Gastrocnemius medialis (tissue), 4 donors: ENCODE measurements around the gene SLC16A1. TPM values are rescaled to one million over a fixed set of nuclear protein-coding genes. Genes with fewer than 3 reads are reported as not detected.
"Not testable (repeated sequence)": the region's sequence is repeated elsewhere in the genome, so short reads cannot be mapped to it uniquely, and the experiment has no call there.

Experiments
- ATAC-seq, 2 donors: fragments of 150-250 bp; one replicate each; pipeline ENCODE4 v1.9.1; 2016
- DNase-seq, 2 donors: peaks; one replicate each; pipeline ENCODE4 v3.0.0-alpha.2; 2019
- H3K27ac ChIP-seq, 4 donors: fragments of 200-600 bp; sonication (generic); 1 replicate in 1 of 4; 2 replicates in 3 of 4; pipeline ENCODE4 v1.5.1; 2016 to 2018; ENCODE audit warnings: mild to moderate bottlenecking in 2 of 4, moderate library complexity in 1 of 4
- H3K27me3 ChIP-seq, 3 donors: fragments of 200-600 bp; sonication (generic) in 2 of 3; 1 replicate in 1 of 3; 2 replicates in 2 of 3; pipeline versions ENCODE4 v1.5.1 to v1.6.0; 2016 to 2019; ENCODE audit warnings: mild to moderate bottlenecking in 1 of 3, moderate library complexity in 1 of 3
- H3K36me3 ChIP-seq, 2 donors: fragments of 200-600 bp; sonication (generic) in 1 of 2; one replicate each; pipeline ENCODE4 v1.5.1; 2017 to 2018
- H3K4me1 ChIP-seq, 2 donors: fragments of 200-600 bp; sonication (generic) in 1 of 2; one replicate each; pipeline ENCODE4 v1.5.1; 2016 to 2017; ENCODE audit warnings: mild to moderate bottlenecking in 2 of 2
- H3K4me3 ChIP-seq, 4 donors: fragments of 200-600 bp; sonication (generic) in 3 of 4; 1 replicate in 1 of 4; 2 replicates in 3 of 4; pipeline ENCODE4 v1.5.1; 2016 to 2019; ENCODE audit warnings: mild to moderate bottlenecking in 2 of 4
- H3K9me3 ChIP-seq, 3 donors: fragments of 200-600 bp; sonication (generic) in 2 of 3; 1 replicate in 1 of 3; 2 replicates in 2 of 3; pipeline ENCODE4 v1.5.1; 2016 to 2019
- CTCF ChIP-seq, 5 experiments: fragments of 450-650 bp in 3 of 5; fragments of 200-600 bp in 2 of 5; sonication (generic) in 2 of 5; IDR thresholded peaks in 4 of 5; conservative IDR thresholded peaks in 1 of 5; 1 replicate in 4 of 5; 2 replicates in 1 of 5; pipeline ENCODE4 v1.5.1; 2016 to 2019; ENCODE audit warnings: antibody characterized with exemption in 5 of 5, mild to moderate bottlenecking in 3 of 5, moderate library complexity in 3 of 5
- POLR2A ChIP-seq, 2 donors: fragments of 450-650 bp; IDR thresholded peaks; one replicate each; pipeline ENCODE4 v1.6.1; 2017; ENCODE audit warnings: antibody characterized with exemption in 2 of 2, mild to moderate bottlenecking in 2 of 2, moderate library complexity in 2 of 2
- in situ Hi-C, 4 donors: fragments of 200-750 bp; cut with MboI; loops; one replicate each; pipeline versions ENCODE4 v1.15.0 to v1.8.0; 2017; ENCODE audit warnings: low sequenced_read_pairs in 4 of 4
- intact Hi-C: fragments of 100-400 bp; cut with DNase I; formaldehyde crosslinking; loops from one replicate; pipeline ENCODE4 v1.15.1; 2023; ENCODE audit warnings: low total_unique reads
- total RNA-seq, 4 donors: library from RNA; depleted of rRNA; stranded (reverse); fragments of >200 nt; gene quantifications; one replicate each; pipeline versions ENCODE4 v1.1.0 to v1.2.3, GENCODE V29; 2016

Gene SLC16A1
- total RNA-seq, 4 donors from 2014 or later, result 26.5 to 41.6 (median 36.2) TPM

GRCh38 chr1:112961072-112961471, 5.1 kb upstream of the SLC16A1 start:
- Histone ChIP-seq H3K4me1 (peaks cover 15 to 17% of the 10 kb centered on the region in 2 donors), H3K9me3 (no peaks in the 10 kb centered on the region), H3K4me3 (no peak overlapping the region), H3K27ac (peak overlapping the region in 1 of 4 donors; percentile 98), H3K36me3 (peaks cover 0 to 12% of the 10 kb centered on the region in 2 donors), H3K27me3 (no peaks in the 10 kb centered on the region)
- intact Hi-C loops, result no loop called here
- DNase-seq (no peak), ATAC-seq (no peak)
- TF ChIP-seq CTCF (IDR thresholded peaks at IDR 0.05 in 4 of 5, conservative IDR thresholded peaks at IDR 0.05 in 1 of 5) (no peak), POLR2A (IDR thresholded peaks at IDR 0.05) (no peak)
- in situ Hi-C loops, result no loop called here

DNA sequence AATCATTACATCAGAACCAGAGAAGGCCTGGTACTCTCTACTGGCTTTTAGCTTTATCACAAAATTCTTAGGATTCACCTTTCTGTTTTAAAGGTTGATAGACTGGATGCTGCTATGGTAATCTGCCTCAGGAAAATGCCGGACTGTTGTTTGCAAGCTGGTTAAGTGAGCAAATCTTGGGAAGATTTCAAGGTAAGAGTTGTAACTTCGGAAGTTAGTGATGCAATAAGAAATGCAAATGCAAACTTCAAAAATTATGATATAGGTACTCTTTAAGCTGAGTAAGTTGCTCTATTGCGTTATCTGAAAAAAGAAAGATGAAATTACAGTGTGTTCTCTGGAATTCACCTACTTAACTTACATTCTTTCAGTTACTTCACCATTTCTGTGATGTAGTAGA, 4.4 kb upstream of the SLC16A1 start:
- in situ Hi-C loops (no loop called here), intact Hi-C loops (no loop called here)
- Histone ChIP-seq H3K27ac (peak overlapping the region; percentile 93 to 100 (median 96)), H3K4me3 (no peak overlapping the region), H3K9me3 (no peaks in the 10 kb centered on the region), H3K36me3 (peaks cover 0 to 12% of the 10 kb centered on the region in 2 donors), H3K27me3 (no peaks in the 10 kb centered on the region), H3K4me1 (peaks cover 15 to 17% of the 10 kb centered on the region in 2 donors)
- TF ChIP-seq CTCF (IDR thresholded peaks at IDR 0.05 in 4 of 5, conservative IDR thresholded peaks at IDR 0.05 in 1 of 5), result no peak
- no peak for TF ChIP-seq POLR2A (IDR thresholded peaks at IDR 0.05)
- ATAC-seq, result no peak
- no peak for DNase-seq

DNA sequence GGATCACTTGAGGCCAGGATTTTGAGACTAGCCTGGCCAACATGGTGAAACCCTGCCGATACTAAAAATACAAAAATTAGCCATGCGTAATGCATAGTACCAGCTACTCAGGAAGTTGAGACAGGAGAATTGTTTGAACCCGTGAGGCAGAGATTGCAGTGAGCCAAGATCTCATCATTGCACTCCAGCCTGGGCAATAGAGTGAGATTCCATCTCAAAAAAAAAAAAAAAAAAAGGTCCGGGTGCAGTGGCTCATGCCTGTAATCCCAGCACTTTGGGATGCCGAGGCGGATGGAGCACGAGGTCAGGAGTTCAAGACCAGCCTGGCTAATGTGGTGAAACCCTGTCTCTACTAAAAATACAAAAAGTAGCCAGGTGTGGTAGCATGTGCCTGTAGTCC, 2.2 kb upstream of the SLC16A1 start:
- in situ Hi-C loops, result loop anchor here in 1 of 4 donors (5.0 kb wide), 1 partner anchor 34 kb away; no protein-coding TSS in a partner anchor
- intact Hi-C loops, result loop anchor here (5.0 to 10.0 kb wide), 3 partner anchors 76 to 1797 kb away; partner anchors contain the start of genes CSDE1 and LRIG2
- not testable (repeated sequence) for H3K36me3 ChIP-seq, ATAC-seq, DNase-seq, H3K27me3 ChIP-seq, H3K9me3 ChIP-seq
- H3K4me3 ChIP-seq, result peak overlapping the region in 3 of 4 donors; percentile 74 to 96 (median 83)
- H3K4me1 ChIP-seq, result peaks cover 34% of the 10 kb centered on the region in 2 donors
- peak overlapping the region; percentile 93 to 100 (median 96) for H3K27ac ChIP-seq

- no peak for TF ChIP-seq POLR2A (IDR thresholded peaks at IDR 0.05)
- no peak for TF ChIP-seq CTCF (IDR thresholded peaks at IDR 0.05 in 4 of 5, conservative IDR thresholded peaks at IDR 0.05 in 1 of 5)
- Histone ChIP-seq H3K4me1 (peaks cover 37 to 43% of the 10 kb centered on the region in 2 donors), H3K9me3 (no peaks in the 10 kb centered on the region), H3K36me3 (peaks cover 0 to 4% of the 10 kb centered on the region in 2 donors), H3K27ac (peak overlapping the region; percentile 93 to 100 (median 96)), H3K4me3 (peak overlapping the region; percentile 74 to 96 (median 80)), H3K27me3 (no peaks in the 10 kb centered on the region)
- DNase-seq (peak; percentile 12 to 47), ATAC-seq (peak; percentile 51 to 67)
- in situ Hi-C loops (loop anchor here in 1 of 4 donors (5.0 kb wide), 1 partner anchor 35 kb away; no protein-coding TSS in a partner anchor), intact Hi-C loops (loop anchor here (2.0 to 10.0 kb wide), 4 partner anchors 28 to 1798 kb away; partner anchors contain the start of genes CSDE1 and LRIG2)
Observed at GRCh38 chr1:112957133-112957812, 1.3 kb upstream of the SLC16A1 start.

DNA sequence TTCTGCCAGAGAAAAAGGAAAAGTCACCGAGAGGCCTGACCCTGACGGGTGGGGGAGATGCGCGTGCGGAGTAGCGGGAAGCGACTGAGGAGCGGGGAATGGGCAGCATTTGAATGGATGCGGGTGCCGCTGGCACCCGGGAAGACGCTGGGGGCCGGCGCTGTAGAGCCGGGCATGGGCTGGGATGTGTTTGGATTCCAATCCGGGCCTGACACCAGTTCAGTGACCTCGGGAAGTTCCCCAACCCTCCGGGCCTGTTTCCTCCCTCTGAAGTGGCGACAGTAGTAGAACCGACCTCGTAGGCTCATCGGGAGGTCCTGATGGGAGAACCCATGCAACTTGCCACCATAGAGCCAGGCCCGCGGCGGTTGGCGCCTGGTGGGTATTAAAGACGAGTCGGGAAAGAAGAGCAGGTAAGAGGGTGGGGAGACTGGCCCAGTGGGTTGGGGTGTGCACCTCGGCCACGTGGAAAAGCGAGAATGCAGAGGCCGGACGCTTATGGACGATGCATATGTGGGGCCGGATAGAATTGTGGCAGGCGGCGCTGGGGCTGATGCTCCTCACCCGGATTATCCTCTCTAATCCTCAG, 642 bp upstream of the SLC16A1 start:
- peaks cover 0 to 1% of the 10 kb centered on the region in 2 donors for H3K36me3 ChIP-seq
- TF ChIP-seq CTCF (IDR thresholded peaks at IDR 0.05 in 4 of 5, conservative IDR thresholded peaks at IDR 0.05 in 1 of 5), result no peak
- TF ChIP-seq POLR2A (IDR thresholded peaks at IDR 0.05), result no peak
- DNase-seq, result peak; percentile 10 to 40
- peak overlapping the region; percentile 74 to 96 (median 80) for H3K4me3 ChIP-seq
- in situ Hi-C loops (loop anchor here in 1 of 4 donors (5.0 kb wide), 1 partner anchor 36 kb away; no protein-coding TSS in a partner anchor), intact Hi-C loops (loop anchor here (1.0 to 10.0 kb wide), 5 partner anchors 28 to 1798 kb away; partner anchors contain the start of genes CSDE1 and LRIG2)
- H3K27ac ChIP-seq, result peak overlapping the region; percentile 93 to 100 (median 96)
- no peaks in the 10 kb centered on the region for H3K27me3 ChIP-seq
- peaks cover 37 to 47% of the 10 kb centered on the region in 2 donors for H3K4me1 ChIP-seq
- peak; percentile 18 to 19 for ATAC-seq
- no peaks in the 10 kb centered on the region for H3K9me3 ChIP-seq
